Kidney epithelial cell (primary cell): ENCODE data around the gene MYCBPAP. TPM values are rescaled to one million over a fixed set of nuclear protein-coding genes. Genes with fewer than 3 reads are reported as not detected.
"Not testable (repeated sequence)": the region's sequence is repeated elsewhere in the genome, so short reads cannot be mapped to it uniquely, and the experiment has no call there.

Source experiments
- DNase-seq: peaks from one replicate; pipeline ENCODE4 v3.0.0-alpha.2; 2010; ENCODE audit warnings: low read depth
- H3K27me3 ChIP-seq: 2 replicates; pipeline ENCODE4 v1.6.0; 2011; ENCODE audit warnings: low read length; ENCODE audit not compliant: control insufficient read depth, insufficient read depth
- H3K36me3 ChIP-seq: 2 replicates; pipeline ENCODE4 v1.5.1; 2011; ENCODE audit warnings: low read length; ENCODE audit not compliant: control insufficient read depth, insufficient read depth
- H3K4me3 ChIP-seq: 2 replicates; pipeline ENCODE4 v1.5.1; 2011; ENCODE audit warnings: low read depth, mild to moderate bottlenecking, control low read depth, low read length
- CTCF ChIP-seq: IDR thresholded peaks from 2 replicates; pipeline ENCODE4 v1.5.1; 2011; ENCODE audit warnings: mild to moderate bottlenecking, moderate library complexity, low read length, control low read depth, inconsistent platforms; ENCODE audit not compliant: insufficient read depth, poor library complexity, severe bottlenecking
- total RNA-seq: library from RNA; depleted of rRNA; stranded (reverse); fragments of >200 nt; gene quantifications from 2 replicates; pipeline ENCODE4 v1.2.3, GENCODE V29; 2015

MYCBPAP gene
- total RNA-seq, 1 donor from 2014 or later = 0.50 TPM

- no peak for DNase-seq
- Histone ChIP-seq H3K27me3 (peaks cover 18% of the 10 kb centered on the region), H3K36me3 (no peaks in the 10 kb centered on the region), H3K4me3 (no peak overlapping the region)
- no peak for TF ChIP-seq CTCF
These were observed 34.3 kb upstream of the MYCBPAP start for GRCh38 chr17:50473901-50474300.

GRCh38 chr17:50474523-50474922 lies 33.7 kb upstream of the MYCBPAP start:
- no peak overlapping the region for H3K4me3 ChIP-seq
- TF ChIP-seq CTCF = no peak
- no peak for DNase-seq
- H3K36me3 ChIP-seq = no peaks in the 10 kb centered on the region
- peaks cover 12% of the 10 kb centered on the region for H3K27me3 ChIP-seq

- TF ChIP-seq CTCF = no peak
- no peak overlapping the region for H3K4me3 ChIP-seq
- no peaks in the 10 kb centered on the region for H3K36me3 ChIP-seq
- peaks cover 6% of the 10 kb centered on the region for H3K27me3 ChIP-seq
- no peak for DNase-seq
These were observed 32.9 kb upstream of the MYCBPAP start for GRCh38 chr17:50475362-50475761.

- not testable (repeated sequence) for H3K27me3 ChIP-seq, H3K36me3 ChIP-seq, H3K4me3 ChIP-seq, DNase-seq
These were observed 32.3 kb upstream of the MYCBPAP start for GRCh38 chr17:50475775-50476544.

GRCh38 chr17:50476545-50477315 lies 31.5 kb upstream of the MYCBPAP start:
- Histone ChIP-seq H3K36me3 (no peaks in the 10 kb centered on the region), H3K27me3 (peaks cover 3% of the 10 kb centered on the region), H3K4me3 (no peak overlapping the region)
- no peak for DNase-seq
- no peak for TF ChIP-seq CTCF

- H3K27me3 ChIP-seq = peaks cover 3% of the 10 kb centered on the region
- DNase-seq = no peak
- peak overlapping the region; percentile 92 for H3K4me3 ChIP-seq
- peaks cover 1% of the 10 kb centered on the region for H3K36me3 ChIP-seq
- no peak for TF ChIP-seq CTCF
These were observed 30.3 kb upstream of the MYCBPAP start for GRCh38 chr17:50477976-50478375.
